GM06990 (cell line): ENCODE data around the gene TMED8.

Experiments
- DNase-seq: peaks from one replicate; pipeline ENCODE4 v3.0.0-alpha.2; 2011; ENCODE audit not compliant: insufficient read length; ENCODE audit errors: extremely low read depth
- H3K27me3 ChIP-seq: replicated peaks from 2 replicates; pipeline ENCODE4 v1.6.0; 2011; ENCODE audit warnings: low read length; ENCODE audit not compliant: control insufficient read depth, insufficient read depth
- H3K36me3 ChIP-seq: 2 replicates; pipeline ENCODE4 v1.5.1; 2011; ENCODE audit warnings: low read length; ENCODE audit not compliant: control insufficient read depth, insufficient read depth
- H3K4me3 ChIP-seq: replicated peaks from 2 replicates; pipeline ENCODE4 v1.5.1; 2011; ENCODE audit warnings: low read depth, mild to moderate bottlenecking, control low read depth, low read length
- TF ChIP-seq, protein P1 (sequence below): IDR thresholded peaks from 2 replicates; pipeline ENCODE4 v1.5.1; 2011; ENCODE audit warnings: low read length, control low read depth, mild to moderate bottlenecking, inconsistent platforms; ENCODE audit not compliant: insufficient read depth, poor library complexity, severe bottlenecking

The TMED8 gene, protein sequence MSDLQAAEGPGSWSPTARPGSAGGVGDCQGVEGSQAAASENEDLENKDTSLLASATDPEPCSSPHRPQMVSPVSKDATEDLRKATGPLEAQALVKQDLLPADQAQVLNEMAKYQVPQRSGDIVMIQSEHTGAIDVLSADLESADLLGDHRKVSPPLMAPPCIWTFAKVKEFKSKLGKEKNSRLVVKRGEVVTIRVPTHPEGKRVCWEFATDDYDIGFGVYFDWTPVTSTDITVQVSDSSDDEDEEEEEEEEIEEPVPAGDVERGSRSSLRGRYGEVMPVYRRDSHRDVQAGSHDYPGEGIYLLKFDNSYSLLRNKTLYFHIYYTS

DNA sequence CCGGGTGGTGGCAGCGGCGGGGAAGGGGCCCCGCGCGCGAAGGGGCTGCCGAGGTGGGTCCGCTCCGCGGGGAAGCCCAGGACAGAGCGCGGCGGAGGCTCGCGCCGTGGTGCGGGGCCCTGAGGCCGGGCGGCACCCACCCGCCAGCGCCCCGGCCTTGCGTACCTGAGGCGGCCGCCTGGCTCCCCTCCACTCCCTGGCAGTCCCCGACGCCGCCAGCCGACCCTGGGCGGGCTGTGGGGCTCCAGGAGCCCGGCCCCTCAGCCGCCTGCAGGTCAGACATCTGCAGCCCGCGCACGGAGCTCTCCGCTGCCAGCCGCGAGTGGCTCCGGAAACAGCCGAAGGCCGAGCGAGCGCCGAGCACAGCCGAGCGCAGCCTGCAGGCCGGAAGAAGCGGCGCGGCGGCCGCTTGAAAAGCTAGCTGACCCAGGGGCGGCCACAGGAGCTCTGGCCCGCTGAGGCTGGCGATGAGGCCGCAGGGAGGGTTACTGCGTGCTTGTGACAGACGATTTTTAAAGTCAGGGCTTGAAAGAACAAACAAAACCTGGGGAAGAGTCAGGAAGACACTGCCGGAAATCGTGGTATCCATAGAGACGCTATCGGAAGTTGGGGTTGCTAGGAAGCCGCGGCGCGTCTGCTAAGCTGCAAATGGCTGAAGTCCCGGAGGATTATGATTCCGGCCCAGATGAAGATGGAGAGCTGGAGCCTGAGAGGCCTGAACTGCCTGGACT lies at the start of gene TMED8, which contains the start of gene SAMD15:
TMED8 (minus strand) TSS at position 324 of the 731 bp plus-strand sequence; CDS start at position 283, 41 bp downstream.
SAMD15 (plus strand) TSS at position 609 of the 731 bp plus-strand sequence; CDS start at position 649, 40 bp downstream.
- TF ChIP-seq, protein P1, sequence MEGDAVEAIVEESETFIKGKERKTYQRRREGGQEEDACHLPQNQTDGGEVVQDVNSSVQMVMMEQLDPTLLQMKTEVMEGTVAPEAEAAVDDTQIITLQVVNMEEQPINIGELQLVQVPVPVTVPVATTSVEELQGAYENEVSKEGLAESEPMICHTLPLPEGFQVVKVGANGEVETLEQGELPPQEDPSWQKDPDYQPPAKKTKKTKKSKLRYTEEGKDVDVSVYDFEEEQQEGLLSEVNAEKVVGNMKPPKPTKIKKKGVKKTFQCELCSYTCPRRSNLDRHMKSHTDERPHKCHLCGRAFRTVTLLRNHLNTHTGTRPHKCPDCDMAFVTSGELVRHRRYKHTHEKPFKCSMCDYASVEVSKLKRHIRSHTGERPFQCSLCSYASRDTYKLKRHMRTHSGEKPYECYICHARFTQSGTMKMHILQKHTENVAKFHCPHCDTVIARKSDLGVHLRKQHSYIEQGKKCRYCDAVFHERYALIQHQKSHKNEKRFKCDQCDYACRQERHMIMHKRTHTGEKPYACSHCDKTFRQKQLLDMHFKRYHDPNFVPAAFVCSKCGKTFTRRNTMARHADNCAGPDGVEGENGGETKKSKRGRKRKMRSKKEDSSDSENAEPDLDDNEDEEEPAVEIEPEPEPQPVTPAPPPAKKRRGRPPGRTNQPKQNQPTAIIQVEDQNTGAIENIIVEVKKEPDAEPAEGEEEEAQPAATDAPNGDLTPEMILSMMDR, result no peak
- Histone ChIP-seq H3K36me3 (no peaks in the 10 kb centered on the region), H3K27me3 (no peaks in the 10 kb centered on the region), H3K4me3 (peak within 1 kb of the TSS; percentile 71)
- peak; percentile 93 for DNase-seq

DNA sequence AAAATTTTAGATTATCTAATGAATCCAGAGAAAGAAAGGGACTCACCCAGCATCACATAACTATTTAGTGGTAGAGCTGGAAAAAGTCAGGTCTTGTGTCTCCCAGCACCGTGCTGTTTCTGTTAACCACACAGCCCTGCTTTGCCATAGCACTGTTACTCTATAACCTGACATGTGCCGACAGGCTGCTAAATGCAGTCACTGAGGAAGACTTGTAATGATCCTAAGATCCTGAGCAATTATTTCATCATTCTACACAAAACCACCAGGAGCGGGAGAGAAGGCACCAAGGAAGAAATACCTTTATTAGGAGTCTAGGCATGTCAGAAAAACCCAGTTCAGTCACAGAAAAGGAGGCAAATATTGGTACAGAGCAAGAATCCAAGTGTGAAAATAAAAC lies 49.5 kb upstream of the TMED8 start:
- peaks cover 34% of the 10 kb centered on the region for H3K36me3 ChIP-seq
- no peak overlapping the region for H3K4me3 ChIP-seq
- H3K27me3 ChIP-seq, result no peaks in the 10 kb centered on the region
- DNase-seq, result no peak
- TF ChIP-seq, protein P1, result no peak

DNA sequence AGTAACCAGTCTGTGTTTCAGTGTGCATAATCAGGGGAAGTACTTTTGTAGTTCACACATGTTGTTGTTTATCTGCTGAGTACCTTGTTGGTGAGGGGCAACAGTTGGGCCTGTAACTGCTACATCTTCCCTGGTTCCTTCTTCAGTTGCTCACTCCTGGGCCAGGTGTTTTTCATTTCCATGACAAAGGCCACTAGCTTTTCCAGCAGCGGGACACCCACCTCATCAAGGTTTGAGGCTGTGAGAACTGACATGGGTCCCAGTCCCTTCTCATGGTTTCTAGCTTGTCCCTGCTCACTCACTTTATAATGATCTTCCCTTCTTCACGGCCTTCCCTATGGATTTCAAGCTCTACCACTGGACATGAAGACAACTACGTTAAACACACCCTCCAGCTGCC lies 48.0 kb upstream of the TMED8 start:
- no peaks in the 10 kb centered on the region for H3K27me3 ChIP-seq
- TF ChIP-seq, protein P1, result no peak
- H3K36me3 ChIP-seq, result peaks cover 34% of the 10 kb centered on the region
- DNase-seq, result no peak
- H3K4me3 ChIP-seq, result no peak overlapping the region

DNA sequence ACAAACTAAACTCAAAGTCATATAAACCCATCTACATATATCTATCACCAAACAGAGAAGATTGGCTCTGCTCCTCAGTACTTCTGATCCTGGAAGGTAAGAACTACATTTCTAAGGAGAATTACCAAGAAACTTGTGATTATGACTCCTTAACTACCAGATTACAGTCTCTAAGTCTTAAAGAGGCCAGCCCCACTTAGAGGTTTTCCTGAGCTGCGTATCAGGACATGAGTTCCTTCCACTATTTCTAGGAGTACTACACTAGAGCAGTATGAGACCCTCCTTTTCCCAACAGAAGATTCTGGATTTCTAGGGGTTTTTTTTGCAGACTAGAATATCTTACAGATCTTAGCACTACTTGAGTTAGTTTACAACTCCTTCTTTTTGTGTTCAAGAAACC lies 46.5 kb upstream of the TMED8 start, which contains the start of gene NOXRED1:
NOXRED1 (minus strand) TSS at position 101 of the 400 bp plus-strand sequence. CDS start 634 bp downstream, outside the sequence.
- Histone ChIP-seq H3K36me3 (peaks cover 26% of the 10 kb centered on the region), H3K4me3 (no peak within 1 kb of the TSS), H3K27me3 (no peaks in the 10 kb centered on the region)
- DNase-seq, result no peak
- TF ChIP-seq, protein P1, result no peak

DNA sequence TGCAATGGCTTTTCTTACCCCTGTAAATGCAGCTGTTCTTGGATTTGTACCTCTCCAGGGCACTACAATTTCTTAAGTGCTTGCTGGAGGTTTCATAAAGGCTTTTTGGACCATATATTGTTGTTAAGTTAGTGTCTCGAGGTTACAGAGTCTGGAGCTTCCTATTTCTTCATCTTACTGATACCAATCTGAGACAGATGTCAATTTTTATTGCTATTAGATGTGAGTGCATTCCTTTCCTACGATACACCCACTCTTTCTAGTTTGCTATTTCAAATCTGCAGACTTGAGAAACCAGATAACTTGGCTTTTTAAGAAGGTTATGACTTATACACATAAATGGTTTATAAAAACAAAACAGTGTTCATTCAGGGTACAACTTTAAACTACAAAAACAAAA lies 44.3 kb upstream of the TMED8 start:
- TF ChIP-seq, protein P1, result no peak
- H3K36me3 ChIP-seq, result peaks cover 15% of the 10 kb centered on the region
- no peak for DNase-seq

More for the DNA sequence above, 44.3 kb upstream of the TMED8 start:
- Histone ChIP-seq H3K27me3 (no peaks in the 10 kb centered on the region), H3K4me3 (no peak overlapping the region)
